GM12875 (cell line): ENCODE results near the gene EPHB4.
A peak's percentile ranks its signal among the peaks of the same experiment; 100 is the strongest.

ENCODE experiments used
- H3K4me3 ChIP-seq: one replicate; pipeline ENCODE4 v1.5.1; 2011; ENCODE audit warnings: low read depth, low read length, control low read depth
- CTCF ChIP-seq: IDR thresholded peaks from 2 replicates; pipeline ENCODE4 v1.5.1; 2011; ENCODE audit warnings: low read depth, mild to moderate bottlenecking, control low read depth, inconsistent platforms, low read length, moderate library complexity, borderline replicate concordance; ENCODE audit not compliant: insufficient read depth

Gene EPHB4

GRCh38 chr7:100827330-100828226 is at the start of gene EPHB4:
Gene EPHB4, minus strand, starts transcription at chr7:100827523. Its CDS starts 493 bp downstream, at chr7:100827030.
- no peak within 1 kb of the TSS for H3K4me3 ChIP-seq

GRCh38 chr7:100875356-100875751 is 48.0 kb upstream of the EPHB4 start:
- H3K4me3 ChIP-seq, result peak overlapping the region; percentile 94
- no peak for TF ChIP-seq CTCF

More at GRCh38 chr7:100827330-100828226, at the start of gene EPHB4:
- no peak for TF ChIP-seq CTCF

- TF ChIP-seq CTCF, result 0 out of 2 replicates have a peak, but pooled peaks have one; percentile 15
- peak within 1 kb of the TSS; percentile 94 for H3K4me3 ChIP-seq
Measured at GRCh38 chr7:100874577-100875355, 47.4 kb upstream of the EPHB4 start, which contains the start of gene SRRT. Gene SRRT, plus strand, starts transcription at chr7:100875103. Its CDS starts 488 bp downstream, at chr7:100875591.

- peak overlapping the region; percentile 94 for H3K4me3 ChIP-seq
- no peak for TF ChIP-seq CTCF
Measured at GRCh38 chr7:100874300-100874576, 46.9 kb upstream of the EPHB4 start.

GRCh38 chr7:100873599-100874299 is 46.4 kb upstream of the EPHB4 start:
- H3K4me3 ChIP-seq, result peak overlapping the region; percentile 94
- no peak for TF ChIP-seq CTCF

GRCh38 chr7:100867776-100868485 is 40.6 kb upstream of the EPHB4 start:
- no peak for TF ChIP-seq CTCF
- peak overlapping the region; percentile 93 for H3K4me3 ChIP-seq
